ENCODE results near the gene ETS1. TPM values are rescaled to one million over a fixed set of nuclear protein-coding genes. Genes with fewer than 3 reads are reported as not detected.
"Not testable (repeated sequence)": the region's sequence is repeated elsewhere in the genome, so short reads cannot be mapped to it uniquely, and the experiment has no call there.

The ETS1 gene
- total RNA-seq, 2 experiments from 2014 or later = 568 to 580 TPM

GRCh38 chr11:128451652-128452470 lies 135.5 kb downstream of the ETS1 start:
- ATAC-seq (ENCODE audit: low read depth) = no peak
- DNase-seq = no peak
- peaks cover 35% of the 10 kb centered on the region for H3K36me3 Mint-ChIP-seq
- H3K4me1 Mint-ChIP-seq = peaks cover 51% of the 10 kb centered on the region
- H3K27ac Mint-ChIP-seq = peak overlapping the region; percentile 79
- H3K27me3 Mint-ChIP-seq = no peaks in the 10 kb centered on the region
- POLR2A ChIA-PET = interaction anchor here (0.8 to 0.9 kb wide), 2 partner anchors 29 to 31 kb away, joined by 3 read pairs; no protein-coding TSS in a partner anchor
- no peak overlapping the region for H3K4me3 Mint-ChIP-seq
- H3K9me3 Mint-ChIP-seq = peaks cover 4% of the 10 kb centered on the region

- H3K27me3 Mint-ChIP-seq = no peaks in the 10 kb centered on the region
- POLR2A ChIA-PET = no interaction called here
- ATAC-seq (ENCODE audit: low read depth) = no peak
- peaks cover 53% of the 10 kb centered on the region for H3K4me1 Mint-ChIP-seq
- peaks cover 4% of the 10 kb centered on the region for H3K9me3 Mint-ChIP-seq
- peak overlapping the region; percentile 54 for H3K27ac Mint-ChIP-seq
- H3K36me3 Mint-ChIP-seq = peaks cover 33% of the 10 kb centered on the region
- H3K4me3 Mint-ChIP-seq = no peak overlapping the region
- DNase-seq = no peak
Observed at GRCh38 chr11:128450882-128451651, 136.3 kb downstream of the ETS1 start.

GRCh38 chr11:128450425-128450824 lies 136.9 kb downstream of the ETS1 start:
- H3K4me3 Mint-ChIP-seq; H3K9me3 Mint-ChIP-seq; POLR2A ChIA-PET; DNase-seq; H3K27me3 Mint-ChIP-seq; ATAC-seq (ENCODE audit: low read depth): not testable (repeated sequence)
- peaks cover 51% of the 10 kb centered on the region for H3K4me1 Mint-ChIP-seq
- peak overlapping the region; percentile 25 for H3K27ac Mint-ChIP-seq
- peaks cover 33% of the 10 kb centered on the region for H3K36me3 Mint-ChIP-seq

- DNase-seq (no peak), ATAC-seq (ENCODE audit: low read depth) (peak; percentile 43)
- peaks cover 34% of the 10 kb centered on the region for H3K36me3 Mint-ChIP-seq
- H3K27me3 Mint-ChIP-seq = no peaks in the 10 kb centered on the region
- H3K27ac Mint-ChIP-seq = peak overlapping the region; percentile 84
- H3K9me3 Mint-ChIP-seq = peaks cover 14% of the 10 kb centered on the region
- POLR2A ChIA-PET = interaction anchor here (0.6 to 1.8 kb wide), 7 partner anchors 16 to 144 kb away, joined by 3 to 4 read pairs (median 3); no protein-coding TSS in a partner anchor
- no peak overlapping the region for H3K4me3 Mint-ChIP-seq
- H3K4me1 Mint-ChIP-seq = peaks cover 41% of the 10 kb centered on the region
Observed at GRCh38 chr11:128448981-128449713, 138.2 kb downstream of the ETS1 start.

GRCh38 chr11:128448200-128448886 lies 139.0 kb downstream of the ETS1 start:
- POLR2A ChIA-PET = interaction anchor here (0.7 to 1.8 kb wide), 5 partner anchors 16 to 158 kb away, joined by 3 to 5 read pairs (median 4); no protein-coding TSS in a partner anchor
- H3K27ac Mint-ChIP-seq = peak overlapping the region; percentile 84
- no peak for DNase-seq
- H3K36me3 Mint-ChIP-seq = peaks cover 26% of the 10 kb centered on the region
- ATAC-seq (ENCODE audit: low read depth) = no peak
- H3K27me3 Mint-ChIP-seq = no peaks in the 10 kb centered on the region
- H3K4me3 Mint-ChIP-seq = no peak overlapping the region
- peaks cover 33% of the 10 kb centered on the region for H3K4me1 Mint-ChIP-seq
- peaks cover 14% of the 10 kb centered on the region for H3K9me3 Mint-ChIP-seq

GRCh38 chr11:128447233-128447632 lies 140.1 kb downstream of the ETS1 start:
- H3K4me1 Mint-ChIP-seq = peaks cover 26% of the 10 kb centered on the region
- POLR2A ChIA-PET = interaction anchor here (0.6 to 1.1 kb wide), 2 partner anchors 18 to 257 kb away, joined by 3 to 5 read pairs; no protein-coding TSS in a partner anchor
- H3K27me3 Mint-ChIP-seq = no peaks in the 10 kb centered on the region
- H3K36me3 Mint-ChIP-seq = peaks cover 28% of the 10 kb centered on the region
- H3K27ac Mint-ChIP-seq = no peak overlapping the region
- ATAC-seq (ENCODE audit: low read depth) = no peak
- peaks cover 14% of the 10 kb centered on the region for H3K9me3 Mint-ChIP-seq
- DNase-seq = no peak
- no peak overlapping the region for H3K4me3 Mint-ChIP-seq

- H3K27me3 Mint-ChIP-seq; POLR2A ChIA-PET; H3K27ac Mint-ChIP-seq; ATAC-seq (ENCODE audit: low read depth); DNase-seq; H3K4me3 Mint-ChIP-seq: not testable (repeated sequence)
- Mint-ChIP-seq H3K9me3 (peaks cover 17% of the 10 kb centered on the region), H3K36me3 (peaks cover 29% of the 10 kb centered on the region), H3K4me1 (peaks cover 25% of the 10 kb centered on the region)
Observed at GRCh38 chr11:128445921-128446320, 141.4 kb downstream of the ETS1 start.

- Mint-ChIP-seq H3K36me3 (peaks cover 7% of the 10 kb centered on the region), H3K4me3 (no peak overlapping the region), H3K4me1 (peaks cover 9% of the 10 kb centered on the region), H3K27me3 (no peaks in the 10 kb centered on the region), H3K27ac (peak overlapping the region; percentile 65), H3K9me3 (peaks cover 10% of the 10 kb centered on the region)
- no peak for ATAC-seq (ENCODE audit: low read depth)
- POLR2A ChIA-PET = no interaction called here
- no peak for DNase-seq
Observed at GRCh38 chr11:128437136-128437535, 150.2 kb downstream of the ETS1 start.

- Mint-ChIP-seq H3K4me3 (no peak overlapping the region), H3K27ac (no peak overlapping the region), H3K27me3 (no peaks in the 10 kb centered on the region), H3K4me1 (peaks cover 7% of the 10 kb centered on the region), H3K36me3 (peaks cover 4% of the 10 kb centered on the region), H3K9me3 (peaks cover 5% of the 10 kb centered on the region)
- DNase-seq (no peak), ATAC-seq (ENCODE audit: low read depth) (no peak)
- POLR2A ChIA-PET = no interaction called here
Observed at GRCh38 chr11:128434818-128435217, 152.5 kb downstream of the ETS1 start.

- no peak overlapping the region for H3K4me3 Mint-ChIP-seq
Observed at GRCh38 chr11:128434411-128434810, 152.9 kb downstream of the ETS1 start.

GRCh38 chr11:128432926-128433325 lies 154.4 kb downstream of the ETS1 start:
- Mint-ChIP-seq H3K27me3 (no peaks in the 10 kb centered on the region), H3K36me3 (peaks cover 2% of the 10 kb centered on the region), H3K27ac (no peak overlapping the region), H3K9me3 (peaks cover 4% of the 10 kb centered on the region), H3K4me1 (peaks cover 8% of the 10 kb centered on the region), H3K4me3 (no peak overlapping the region)
- no peak for ATAC-seq (ENCODE audit: low read depth)
- no peak for DNase-seq
- POLR2A ChIA-PET = no interaction called here

More at GRCh38 chr11:128434411-128434810, 152.9 kb downstream of the ETS1 start:
- no peaks in the 10 kb centered on the region for H3K27me3 Mint-ChIP-seq
- POLR2A ChIA-PET = no interaction called here
- ATAC-seq (ENCODE audit: low read depth) = no peak
- H3K27ac Mint-ChIP-seq = no peak overlapping the region
- H3K9me3 Mint-ChIP-seq = peaks cover 3% of the 10 kb centered on the region
- H3K4me1 Mint-ChIP-seq = peaks cover 7% of the 10 kb centered on the region
- H3K36me3 Mint-ChIP-seq = peaks cover 5% of the 10 kb centered on the region
- no peak for DNase-seq

GRCh38 chr11:128431931-128432330 lies 155.4 kb downstream of the ETS1 start:
- Mint-ChIP-seq H3K27me3 (no peaks in the 10 kb centered on the region), H3K36me3 (peaks cover 2% of the 10 kb centered on the region), H3K4me3 (no peak overlapping the region), H3K27ac (no peak overlapping the region), H3K9me3 (peaks cover 4% of the 10 kb centered on the region), H3K4me1 (peaks cover 8% of the 10 kb centered on the region)
- no peak for DNase-seq
- POLR2A ChIA-PET = interaction anchor here (1.1 kb wide), 1 partner anchor 377 kb away, joined by 3 read pairs; no protein-coding TSS in a partner anchor
- no peak for ATAC-seq (ENCODE audit: low read depth)

Data from activated naive CD8-positive, alpha-beta T cell treated with anti-CD3 and anti-CD28 coated beads, Interleukin-2, amount 10 ng/mL, durations not matched to agents 7 days and 5 days (primary cell).